ENCODE measurements around the gene TOB1.

DNA sequence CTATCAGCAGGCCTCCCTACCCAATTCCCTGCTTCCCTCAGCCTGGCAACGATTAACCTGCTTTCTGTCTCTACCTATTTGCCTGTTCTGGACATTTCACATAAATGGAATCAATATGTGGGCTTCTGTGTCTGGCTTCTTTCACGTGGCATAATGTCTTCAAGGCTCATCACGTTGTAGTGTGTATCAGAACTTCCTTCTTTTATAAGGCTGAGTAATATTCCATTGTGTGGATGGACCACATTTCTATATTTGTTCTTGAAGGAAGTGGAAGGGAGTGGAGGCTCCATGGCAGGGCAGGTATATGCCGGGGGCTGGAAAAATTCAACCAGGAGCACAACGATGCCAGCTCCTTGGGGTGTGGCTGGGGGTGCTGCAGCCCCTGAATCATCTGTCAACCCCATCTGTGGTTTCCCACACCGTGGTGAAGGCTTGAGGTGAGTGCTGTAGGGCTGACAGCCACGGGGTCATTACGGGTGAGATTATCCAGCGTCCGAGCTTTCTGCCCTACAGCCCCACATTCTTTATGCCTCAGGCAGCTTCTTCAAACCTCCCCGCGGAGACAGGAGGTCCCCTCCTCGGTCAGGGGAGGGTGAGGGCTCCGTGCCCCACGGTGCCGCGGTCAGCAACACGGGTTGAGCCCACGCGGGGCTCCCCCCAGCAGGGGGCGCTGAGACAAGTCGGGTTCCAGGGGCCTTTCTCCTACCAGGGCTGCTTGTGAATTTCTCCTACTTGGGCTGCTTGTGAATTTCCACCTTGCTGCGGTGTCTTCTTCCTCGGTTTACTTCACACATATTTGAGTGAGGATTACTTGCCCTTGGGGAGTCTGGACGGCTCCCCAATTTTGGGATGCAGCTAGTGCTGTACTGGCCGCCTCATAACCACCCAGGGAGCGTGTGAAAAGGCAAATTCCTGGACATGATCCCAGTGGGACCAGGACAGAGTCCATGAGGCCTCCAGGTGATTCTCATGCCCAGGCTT lies 49.1 kb downstream of the TOB1 start:
- TF ChIP-seq, protein P1, sequence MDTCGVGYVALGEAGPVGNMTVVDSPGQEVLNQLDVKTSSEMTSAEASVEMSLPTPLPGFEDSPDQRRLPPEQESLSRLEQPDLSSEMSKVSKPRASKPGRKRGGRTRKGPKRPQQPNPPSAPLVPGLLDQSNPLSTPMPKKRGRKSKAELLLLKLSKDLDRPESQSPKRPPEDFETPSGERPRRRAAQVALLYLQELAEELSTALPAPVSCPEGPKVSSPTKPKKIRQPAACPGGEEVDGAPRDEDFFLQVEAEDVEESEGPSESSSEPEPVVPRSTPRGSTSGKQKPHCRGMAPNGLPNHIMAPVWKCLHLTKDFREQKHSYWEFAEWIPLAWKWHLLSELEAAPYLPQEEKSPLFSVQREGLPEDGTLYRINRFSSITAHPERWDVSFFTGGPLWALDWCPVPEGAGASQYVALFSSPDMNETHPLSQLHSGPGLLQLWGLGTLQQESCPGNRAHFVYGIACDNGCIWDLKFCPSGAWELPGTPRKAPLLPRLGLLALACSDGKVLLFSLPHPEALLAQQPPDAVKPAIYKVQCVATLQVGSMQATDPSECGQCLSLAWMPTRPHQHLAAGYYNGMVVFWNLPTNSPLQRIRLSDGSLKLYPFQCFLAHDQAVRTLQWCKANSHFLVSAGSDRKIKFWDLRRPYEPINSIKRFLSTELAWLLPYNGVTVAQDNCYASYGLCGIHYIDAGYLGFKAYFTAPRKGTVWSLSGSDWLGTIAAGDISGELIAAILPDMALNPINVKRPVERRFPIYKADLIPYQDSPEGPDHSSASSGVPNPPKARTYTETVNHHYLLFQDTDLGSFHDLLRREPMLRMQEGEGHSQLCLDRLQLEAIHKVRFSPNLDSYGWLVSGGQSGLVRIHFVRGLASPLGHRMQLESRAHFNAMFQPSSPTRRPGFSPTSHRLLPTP (IDR thresholded peaks at IDR 0.05; ENCODE audit: borderline replicate concordance, extremely low read depth, insufficient read length) = no peak
- TF ChIP-seq HDAC2 (IDR thresholded peaks at IDR 0.05) = 0 out of 2 replicates have a peak, but pooled peaks have one; percentile 48

All from K562 (cell line).